Loucy (cell line): Measurements from ENCODE around the gene ANKRD26.

Experiments used
- EZH2phosphoT487 ChIP-seq: fragments of 200-600 bp; IDR thresholded peaks from 2 replicates; pipeline ENCODE4 v1.6.1; 2018; ENCODE audit warnings: antibody characterized with exemption, mild to moderate bottlenecking, moderate library complexity, borderline replicate concordance
- TF ChIP-seq, protein P1 (sequence below): fragments of 200-600 bp; sonication (generic); conservative IDR thresholded peaks from 2 replicates; pipeline ENCODE4 v1.5.1; 2014; ENCODE audit warnings: mild to moderate bottlenecking, antibody characterized with exemption, low read length

DNA sequence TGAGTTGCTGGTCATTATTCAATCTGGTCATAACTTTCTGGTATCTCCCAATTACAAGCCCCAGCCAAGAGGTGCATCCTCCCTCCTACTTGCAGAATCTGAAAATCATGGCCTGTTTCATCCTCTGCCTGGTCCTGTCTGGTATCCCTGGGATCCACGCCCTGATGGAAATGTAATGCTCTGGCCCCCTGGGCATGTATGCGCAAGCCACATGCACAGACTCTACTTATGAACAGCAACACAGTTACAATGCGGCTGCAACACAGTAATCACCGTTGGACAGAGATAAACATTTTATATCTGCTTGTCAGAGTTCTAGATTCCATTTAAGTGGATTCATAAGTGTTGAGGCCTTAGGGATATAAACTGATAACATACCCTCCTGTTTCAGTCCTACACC lies 121.8 kb downstream of the ANKRD26 start:
- no peak for TF ChIP-seq EZH2phosphoT487
- TF ChIP-seq, protein P1, sequence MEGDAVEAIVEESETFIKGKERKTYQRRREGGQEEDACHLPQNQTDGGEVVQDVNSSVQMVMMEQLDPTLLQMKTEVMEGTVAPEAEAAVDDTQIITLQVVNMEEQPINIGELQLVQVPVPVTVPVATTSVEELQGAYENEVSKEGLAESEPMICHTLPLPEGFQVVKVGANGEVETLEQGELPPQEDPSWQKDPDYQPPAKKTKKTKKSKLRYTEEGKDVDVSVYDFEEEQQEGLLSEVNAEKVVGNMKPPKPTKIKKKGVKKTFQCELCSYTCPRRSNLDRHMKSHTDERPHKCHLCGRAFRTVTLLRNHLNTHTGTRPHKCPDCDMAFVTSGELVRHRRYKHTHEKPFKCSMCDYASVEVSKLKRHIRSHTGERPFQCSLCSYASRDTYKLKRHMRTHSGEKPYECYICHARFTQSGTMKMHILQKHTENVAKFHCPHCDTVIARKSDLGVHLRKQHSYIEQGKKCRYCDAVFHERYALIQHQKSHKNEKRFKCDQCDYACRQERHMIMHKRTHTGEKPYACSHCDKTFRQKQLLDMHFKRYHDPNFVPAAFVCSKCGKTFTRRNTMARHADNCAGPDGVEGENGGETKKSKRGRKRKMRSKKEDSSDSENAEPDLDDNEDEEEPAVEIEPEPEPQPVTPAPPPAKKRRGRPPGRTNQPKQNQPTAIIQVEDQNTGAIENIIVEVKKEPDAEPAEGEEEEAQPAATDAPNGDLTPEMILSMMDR, result no peak
